ENCODE results near the gene ARRDC2.
A peak's percentile ranks its signal among the peaks of the same experiment; 100 is the strongest.

ARRDC2 gene

GRCh38 chr19:18007917-18008673 lies at the start of gene ARRDC2:
Gene ARRDC2 (plus strand): TSS chr19:18008170. CDS start chr19:18008311, 141 bp downstream.
- peak within 1 kb of the TSS; percentile 75 for H3K4me3 ChIP-seq (ENCODE audit: low read depth, low read length)
- peak; percentile 96 for DNase-seq (ENCODE audit: low read depth)
- TF ChIP-seq, protein P1, sequence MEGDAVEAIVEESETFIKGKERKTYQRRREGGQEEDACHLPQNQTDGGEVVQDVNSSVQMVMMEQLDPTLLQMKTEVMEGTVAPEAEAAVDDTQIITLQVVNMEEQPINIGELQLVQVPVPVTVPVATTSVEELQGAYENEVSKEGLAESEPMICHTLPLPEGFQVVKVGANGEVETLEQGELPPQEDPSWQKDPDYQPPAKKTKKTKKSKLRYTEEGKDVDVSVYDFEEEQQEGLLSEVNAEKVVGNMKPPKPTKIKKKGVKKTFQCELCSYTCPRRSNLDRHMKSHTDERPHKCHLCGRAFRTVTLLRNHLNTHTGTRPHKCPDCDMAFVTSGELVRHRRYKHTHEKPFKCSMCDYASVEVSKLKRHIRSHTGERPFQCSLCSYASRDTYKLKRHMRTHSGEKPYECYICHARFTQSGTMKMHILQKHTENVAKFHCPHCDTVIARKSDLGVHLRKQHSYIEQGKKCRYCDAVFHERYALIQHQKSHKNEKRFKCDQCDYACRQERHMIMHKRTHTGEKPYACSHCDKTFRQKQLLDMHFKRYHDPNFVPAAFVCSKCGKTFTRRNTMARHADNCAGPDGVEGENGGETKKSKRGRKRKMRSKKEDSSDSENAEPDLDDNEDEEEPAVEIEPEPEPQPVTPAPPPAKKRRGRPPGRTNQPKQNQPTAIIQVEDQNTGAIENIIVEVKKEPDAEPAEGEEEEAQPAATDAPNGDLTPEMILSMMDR (conservative IDR thresholded peaks at IDR 0.05; ENCODE audit: low read depth, low read length), result no peak

DNA sequence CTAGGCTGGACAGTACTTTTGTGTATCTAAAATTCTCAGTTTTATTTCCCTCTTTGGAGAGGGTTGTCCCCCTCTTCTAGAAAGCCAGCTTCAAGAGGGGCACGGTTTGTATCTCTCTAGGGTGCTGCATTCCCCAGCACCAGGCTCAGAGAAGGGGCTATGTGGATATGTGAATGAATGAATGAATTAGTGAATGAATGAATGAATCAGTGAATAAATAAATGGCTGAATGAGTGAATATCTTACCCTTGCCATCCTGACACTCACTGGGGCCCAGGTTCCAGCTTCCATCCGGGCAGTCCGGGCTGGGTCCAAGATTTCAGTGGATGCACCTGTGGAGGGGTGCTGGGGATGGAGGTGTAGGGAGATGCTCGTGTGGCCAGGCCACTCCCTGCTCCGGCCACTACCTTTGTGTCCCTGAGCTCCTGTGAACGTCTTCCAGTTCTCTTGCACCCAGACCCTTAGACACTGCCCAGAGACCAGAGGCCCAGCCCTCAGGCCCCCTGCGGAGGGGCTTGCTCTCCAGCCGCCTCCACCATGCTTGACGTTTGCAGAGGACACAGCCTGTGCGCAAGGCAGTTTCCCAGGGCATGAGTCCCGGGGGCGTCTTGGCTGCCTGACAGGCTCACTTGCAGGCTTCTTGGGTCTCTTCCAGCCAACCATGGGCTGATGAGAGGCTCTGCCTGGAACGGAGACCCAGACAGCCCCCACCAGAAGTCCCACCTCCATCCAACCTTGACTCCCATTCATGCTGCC lies 43.9 kb upstream of the ARRDC2 start:
- no peak overlapping the region for H3K4me3 ChIP-seq (ENCODE audit: low read depth, low read length)
- TF ChIP-seq, protein P1 (conservative IDR thresholded peaks at IDR 0.05; ENCODE audit: low read depth, low read length), result no peak
- peak; percentile 13 for DNase-seq (ENCODE audit: low read depth)

DNA sequence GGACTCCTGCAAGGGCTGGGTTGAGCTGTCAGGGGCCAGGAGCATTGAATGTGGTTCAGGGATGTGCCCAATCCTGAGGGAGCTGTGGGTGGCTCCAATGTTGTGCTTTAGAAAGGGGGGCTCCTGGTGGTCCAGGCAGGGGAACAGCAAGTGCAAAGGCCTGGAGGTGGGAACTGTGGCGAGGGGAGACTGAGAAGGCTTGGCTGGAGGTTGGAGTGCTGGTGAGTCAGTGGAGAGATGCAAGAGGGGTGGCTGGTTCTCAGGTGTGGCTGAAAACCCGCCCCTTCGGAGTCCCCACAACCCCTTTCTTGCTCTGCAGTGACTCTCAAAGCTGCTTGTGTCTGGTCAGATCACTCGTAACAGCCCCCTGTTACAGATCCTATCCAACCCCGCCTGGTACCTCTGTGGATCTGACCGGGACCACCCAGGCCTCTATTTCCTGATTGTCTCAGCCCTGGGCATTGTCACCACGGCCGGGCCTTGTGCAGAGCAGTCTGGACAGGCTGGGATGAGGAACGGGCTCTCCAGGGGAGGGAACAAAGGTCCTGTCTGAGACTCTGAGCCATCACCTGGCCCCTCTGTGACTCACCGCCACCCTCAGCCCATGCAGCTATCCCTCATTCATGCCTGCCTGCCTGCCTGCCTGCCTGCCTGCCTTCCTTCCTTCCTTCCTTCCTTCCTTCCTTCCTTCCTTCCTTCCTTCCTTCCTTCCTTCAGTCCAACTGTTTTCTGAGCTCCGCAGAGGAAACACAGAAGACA lies 42.4 kb upstream of the ARRDC2 start:
- no peak for DNase-seq (ENCODE audit: low read depth)
- TF ChIP-seq, protein P1 (conservative IDR thresholded peaks at IDR 0.05; ENCODE audit: low read depth, low read length), result no peak
- no peak overlapping the region for H3K4me3 ChIP-seq (ENCODE audit: low read depth, low read length)

DNA sequence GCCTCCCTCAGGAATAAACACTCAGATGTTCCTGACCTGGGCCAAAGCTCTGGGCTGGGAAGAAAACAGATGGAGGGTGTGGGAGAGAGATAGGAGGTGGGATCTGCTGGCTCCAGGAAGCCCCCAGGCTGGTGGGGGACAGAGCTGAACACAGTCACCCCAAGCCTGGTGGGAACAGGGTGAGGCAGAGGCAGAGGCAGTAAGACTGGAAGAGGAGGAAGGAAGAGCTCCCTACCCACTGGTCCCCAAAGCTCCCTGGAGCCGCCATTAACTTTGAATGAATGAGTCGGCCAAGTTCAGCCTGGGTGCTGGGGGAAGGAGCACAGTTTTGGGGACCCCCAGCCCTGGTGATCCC lies 41.9 kb upstream of the ARRDC2 start:
- no peak overlapping the region for H3K4me3 ChIP-seq (ENCODE audit: low read depth, low read length)
- no peak for DNase-seq (ENCODE audit: low read depth)
- TF ChIP-seq, protein P1 (conservative IDR thresholded peaks at IDR 0.05; ENCODE audit: low read depth, low read length), result no peak

DNA sequence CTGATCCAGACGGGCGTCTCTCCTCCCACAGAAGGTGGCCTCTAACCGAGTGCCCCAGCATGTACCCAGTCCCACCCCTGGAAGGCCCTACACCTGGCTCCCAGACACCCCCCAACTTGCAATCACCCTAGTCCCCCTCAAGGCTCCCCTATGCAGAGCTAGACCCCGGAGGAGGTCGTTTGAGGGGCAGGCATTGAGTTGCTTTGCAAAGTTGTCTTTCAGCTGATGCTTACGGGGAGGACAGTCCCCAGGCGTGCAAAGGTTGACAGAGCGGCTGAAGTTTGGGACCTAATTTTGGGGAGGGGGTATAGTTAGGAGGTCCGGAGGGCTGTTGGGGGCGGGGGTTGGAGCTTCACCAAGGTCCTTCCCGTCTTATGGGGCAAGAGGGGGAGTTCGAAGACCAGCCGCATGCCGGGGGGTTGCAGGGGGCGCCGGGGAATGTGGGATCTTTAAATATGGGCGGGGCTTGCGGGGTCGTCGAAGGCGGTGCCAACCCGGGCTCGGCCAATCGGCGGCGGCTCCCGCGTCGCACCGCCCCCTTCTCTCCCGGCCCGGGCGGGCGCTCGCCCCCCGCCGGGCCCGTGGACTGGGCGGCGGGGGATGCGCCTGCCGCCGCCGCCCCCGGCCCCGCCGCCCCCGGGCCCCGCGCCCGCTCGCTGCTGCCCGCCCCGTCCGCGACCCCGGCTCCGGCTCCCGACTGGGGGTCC lies 41.3 kb upstream of the ARRDC2 start, which contains the start of gene KCNN1:
TSS of gene KCNN1 (plus strand) at position 558 of the 707 bp plus-strand sequence. CDS start 6,782 bp downstream, outside the sequence.
- DNase-seq (ENCODE audit: low read depth), result no peak
- H3K4me3 ChIP-seq (ENCODE audit: low read depth, low read length), result no peak within 1 kb of the TSS
- TF ChIP-seq, protein P1 (conservative IDR thresholded peaks at IDR 0.05; ENCODE audit: low read depth, low read length), result no peak

DNA sequence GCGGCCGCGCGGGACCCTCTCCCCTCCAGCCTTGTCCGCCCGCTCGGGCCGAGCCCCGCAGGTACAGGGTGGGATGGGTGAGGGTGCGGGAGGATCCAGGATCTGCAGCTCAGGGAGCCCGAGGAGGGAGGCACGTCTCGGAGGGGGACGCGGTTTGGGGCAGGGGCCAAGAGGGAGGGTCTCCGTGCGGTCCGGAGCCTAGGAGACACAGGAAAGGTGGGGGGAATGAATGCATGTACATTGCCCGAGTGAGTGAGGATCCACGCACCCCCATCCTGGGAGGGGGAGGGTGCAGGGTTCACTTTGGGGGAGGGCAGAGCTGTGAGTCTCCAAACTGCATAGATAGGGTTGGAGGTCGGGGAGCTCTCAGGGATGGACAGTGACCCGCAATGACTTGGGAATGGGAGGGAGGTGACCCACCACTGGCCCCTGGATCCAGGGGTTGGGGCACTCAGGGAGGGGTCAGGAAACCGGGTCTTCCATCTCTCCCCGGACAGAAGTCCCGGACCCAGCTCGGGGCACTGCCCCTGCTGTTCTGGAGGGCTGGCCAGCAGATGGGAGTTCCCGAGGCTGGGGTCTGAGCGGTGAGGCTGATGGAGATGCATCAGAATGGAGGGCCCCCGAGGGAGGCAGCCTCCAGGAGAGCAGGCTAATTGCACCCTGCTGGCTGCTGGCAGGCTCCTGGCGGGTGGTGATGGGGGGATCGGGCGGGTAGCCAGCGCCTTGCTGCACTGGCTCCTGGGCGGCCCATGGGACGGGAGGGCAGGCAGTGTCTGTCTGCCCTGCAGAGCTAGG lies 40.5 kb upstream of the ARRDC2 start:
- H3K4me3 ChIP-seq (ENCODE audit: low read depth, low read length), result no peak overlapping the region
- TF ChIP-seq, protein P1 (conservative IDR thresholded peaks at IDR 0.05; ENCODE audit: low read depth, low read length), result no peak
- no peak for DNase-seq (ENCODE audit: low read depth)
